Measurements from ENCODE around the gene TAT. TPM values are rescaled to one million over a fixed set of nuclear protein-coding genes. Genes with fewer than 3 reads are reported as not detected.
"Not testable (repeated sequence)": the region's sequence is repeated elsewhere in the genome, so short reads cannot be mapped to it uniquely, and the experiment has no call there.

Gene TAT
- total and polyA plus RNA-seq, 2 donors, result 0.20 TPM; not detected in 1

- Histone ChIP-seq H3K27ac (ENCODE audit: low read depth) (no peak overlapping the region), H3K4me3 (ENCODE audit: low read depth, low read length) (no peak overlapping the region), H3K36me3 (ENCODE audit: insufficient read depth) (no peaks in the 10 kb centered on the region), H3K4me1 (ENCODE audit: insufficient read depth) (no peaks in the 10 kb centered on the region)
- 86% methylated on average over 4 of the region's 4 CpGs for WGBS
- no peak for DNase-seq (ENCODE audit: extremely low spot score)
Measured at GRCh38 chr16:71569621-71570020, 7.3 kb downstream of the TAT start.

- H3K4me3 ChIP-seq (ENCODE audit: low read depth, low read length), result no peak overlapping the region
- WGBS, result 34% methylated on average over 4 of the region's 4 CpGs
- H3K4me1 ChIP-seq (ENCODE audit: insufficient read depth), result no peaks in the 10 kb centered on the region
- H3K27ac ChIP-seq (ENCODE audit: low read depth), result no peak overlapping the region
- no peaks in the 10 kb centered on the region for H3K36me3 ChIP-seq (ENCODE audit: insufficient read depth)
- peak; percentile 15 for DNase-seq (ENCODE audit: extremely low spot score)
Measured at GRCh38 chr16:71568551-71568950, 8.3 kb downstream of the TAT start.

GRCh38 chr16:71567931-71568330, 9.0 kb downstream of the TAT start:
- Histone ChIP-seq H3K27ac (ENCODE audit: low read depth) (no peak overlapping the region), H3K4me3 (ENCODE audit: low read depth, low read length) (no peak overlapping the region), H3K36me3 (ENCODE audit: insufficient read depth) (no peaks in the 10 kb centered on the region), H3K4me1 (ENCODE audit: insufficient read depth) (no peaks in the 10 kb centered on the region)
- 94% methylated on average over 8 of the region's 8 CpGs for WGBS
- DNase-seq (ENCODE audit: extremely low spot score), result no peak

GRCh38 chr16:71565812-71566700, 10.8 kb downstream of the TAT start:
- no peak for DNase-seq (ENCODE audit: extremely low spot score)
- Histone ChIP-seq H3K36me3 (ENCODE audit: insufficient read depth) (no peaks in the 10 kb centered on the region), H3K4me3 (ENCODE audit: low read depth, low read length) (no peak overlapping the region), H3K27ac (ENCODE audit: low read depth) (no peak overlapping the region), H3K4me1 (ENCODE audit: insufficient read depth) (no peaks in the 10 kb centered on the region)
- WGBS, result 39% methylated on average over 9 of the region's 9 CpGs

GRCh38 chr16:71564335-71564967, 12.4 kb downstream of the TAT start:
- Histone ChIP-seq H3K4me1 (ENCODE audit: insufficient read depth) (no peaks in the 10 kb centered on the region), H3K36me3 (ENCODE audit: insufficient read depth) (no peaks in the 10 kb centered on the region), H3K4me3 (ENCODE audit: low read depth, low read length) (peak overlapping the region; percentile 48), H3K27ac (ENCODE audit: low read depth) (peak overlapping the region; percentile 43)
- DNase-seq (ENCODE audit: extremely low spot score), result no peak
- 9% methylated on average over 19 of the region's 19 CpGs for WGBS

- no peak for DNase-seq (ENCODE audit: extremely low spot score)
- H3K27ac ChIP-seq (ENCODE audit: low read depth), result no peak overlapping the region
- WGBS, result 96% methylated on average over 1 of the region's 1 CpG
- H3K36me3 ChIP-seq (ENCODE audit: insufficient read depth), result no peaks in the 10 kb centered on the region
- no peaks in the 10 kb centered on the region for H3K4me1 ChIP-seq (ENCODE audit: insufficient read depth)
- H3K4me3 ChIP-seq (ENCODE audit: low read depth, low read length), result no peak overlapping the region
Measured at GRCh38 chr16:71562552-71562951, 14.3 kb downstream of the TAT start.

- 85% methylated on average over 8 of the region's 8 CpGs for WGBS
- H3K27ac ChIP-seq (ENCODE audit: low read depth); H3K4me1 ChIP-seq (ENCODE audit: insufficient read depth); H3K4me3 ChIP-seq (ENCODE audit: low read depth, low read length); DNase-seq (ENCODE audit: extremely low spot score); H3K36me3 ChIP-seq (ENCODE audit: insufficient read depth): not testable (repeated sequence)
Measured at GRCh38 chr16:71561886-71562285, 15.0 kb downstream of the TAT start.

GRCh38 chr16:71559855-71560254, 17.0 kb downstream of the TAT start:
- Histone ChIP-seq H3K4me3 (ENCODE audit: low read depth, low read length) (no peak overlapping the region), H3K4me1 (ENCODE audit: insufficient read depth) (no peaks in the 10 kb centered on the region), H3K36me3 (ENCODE audit: insufficient read depth) (no peaks in the 10 kb centered on the region), H3K27ac (ENCODE audit: low read depth) (no peak overlapping the region)
- DNase-seq (ENCODE audit: extremely low spot score), result no peak

- no peak for DNase-seq (ENCODE audit: extremely low spot score)
- no peak overlapping the region for H3K4me3 ChIP-seq (ENCODE audit: low read depth, low read length)
- 59% methylated on average over 3 of the region's 3 CpGs for WGBS
- H3K27ac ChIP-seq (ENCODE audit: low read depth), result no peak overlapping the region
- no peaks in the 10 kb centered on the region for H3K4me1 ChIP-seq (ENCODE audit: insufficient read depth)
- no peaks in the 10 kb centered on the region for H3K36me3 ChIP-seq (ENCODE audit: insufficient read depth)
Measured at GRCh38 chr16:71557954-71558582, 18.8 kb downstream of the TAT start.

GRCh38 chr16:71557299-71557698, 19.6 kb downstream of the TAT start:
- Histone ChIP-seq H3K4me1 (ENCODE audit: insufficient read depth) (no peaks in the 10 kb centered on the region), H3K4me3 (ENCODE audit: low read depth, low read length) (no peak overlapping the region), H3K36me3 (ENCODE audit: insufficient read depth) (no peaks in the 10 kb centered on the region), H3K27ac (ENCODE audit: low read depth) (no peak overlapping the region)
- 78% methylated on average over 3 of the region's 3 CpGs for WGBS
- no peak for DNase-seq (ENCODE audit: extremely low spot score)

GRCh38 chr16:71555230-71555891, 21.5 kb downstream of the TAT start:
- Histone ChIP-seq H3K4me1 (ENCODE audit: insufficient read depth) (no peaks in the 10 kb centered on the region), H3K36me3 (ENCODE audit: insufficient read depth) (no peaks in the 10 kb centered on the region), H3K4me3 (ENCODE audit: low read depth, low read length) (no peak overlapping the region), H3K27ac (ENCODE audit: low read depth) (no peak overlapping the region)
- no peak for DNase-seq (ENCODE audit: extremely low spot score)
- WGBS, result 75% methylated on average over 1 of the region's 1 CpG

- Histone ChIP-seq H3K36me3 (ENCODE audit: insufficient read depth) (no peaks in the 10 kb centered on the region), H3K27ac (ENCODE audit: low read depth) (no peak overlapping the region), H3K4me3 (ENCODE audit: low read depth, low read length) (no peak overlapping the region), H3K4me1 (ENCODE audit: insufficient read depth) (no peaks in the 10 kb centered on the region)
- 43% methylated on average over 6 of the region's 6 CpGs for WGBS
- no peak for DNase-seq (ENCODE audit: extremely low spot score)
Measured at GRCh38 chr16:71552698-71553503, 24.0 kb downstream of the TAT start.

- no peak for DNase-seq (ENCODE audit: extremely low spot score)
- Histone ChIP-seq H3K4me3 (ENCODE audit: low read depth, low read length) (no peak overlapping the region), H3K36me3 (ENCODE audit: insufficient read depth) (no peaks in the 10 kb centered on the region), H3K27ac (ENCODE audit: low read depth) (no peak overlapping the region), H3K4me1 (ENCODE audit: insufficient read depth) (no peaks in the 10 kb centered on the region)
Measured at GRCh38 chr16:71547168-71547567, 29.7 kb downstream of the TAT start.

Data from urinary bladder (tissue), 4 donors.